Measurements from ENCODE around the gene ZEB2. TPM values are rescaled to one million over a fixed set of nuclear protein-coding genes. Genes with fewer than 3 reads are reported as not detected.
A peak's percentile ranks its signal among the peaks of the same experiment; 100 is the strongest.

ZEB2 gene
- total RNA-seq, 1 experiment from 2014 or later = 1.2 TPM

- peak overlapping the region; percentile 45 for H3K23ac ChIP-seq (ENCODE audit: insufficient read length, low read depth, low read length)
- H3K4me1 Mint-ChIP-seq = peaks cover 3 to 8% of the 10 kb centered on the region in 2 experiments; a peak in 3 of 4 replicates
- H3K27me3 Mint-ChIP-seq (ENCODE audit: low read depth) = peaks cover 2% of the 10 kb centered on the region
- DNase-seq = no peak
- no peak overlapping the region for H2AFZ ChIP-seq (ENCODE audit: low read length)
- H4K20me1 ChIP-seq (ENCODE audit: control insufficient read depth, insufficient read depth, insufficient read length) = no peaks in the 10 kb centered on the region
- no peak overlapping the region for H2BK120ac ChIP-seq (ENCODE audit: low read depth, low read length, poor library complexity, severe bottlenecking)
- H2BK20ac ChIP-seq (ENCODE audit: low read depth, low read length, poor library complexity, severe bottlenecking) = no peak overlapping the region
- no peaks in the 10 kb centered on the region for H3K36me3 Mint-ChIP-seq (ENCODE audit: insufficient read depth in 1 of 3, low read depth in 3 of 3)
- H4K5ac ChIP-seq (ENCODE audit: insufficient read length, low read depth, low read length) = no peak overlapping the region
- H3K4ac ChIP-seq (ENCODE audit: low read depth, low read length) = no peak overlapping the region
- no peak overlapping the region for H3K18ac ChIP-seq (ENCODE audit: insufficient read length, low read depth, low read length)
- no peak overlapping the region for H3K27ac ChIP-seq (ENCODE audit: insufficient read length, low read depth, low read length)
- no peak overlapping the region for H3K4me3 Mint-ChIP-seq
- H3K79me1 ChIP-seq (ENCODE audit: insufficient read depth, low read depth, low read length, poor library complexity, severe bottlenecking) = no peaks in the 10 kb centered on the region
- no peaks in the 10 kb centered on the region for H3K27me3 ChIP-seq (ENCODE audit: insufficient read depth, low read length)
- no peaks in the 10 kb centered on the region for H3K23me2 ChIP-seq (ENCODE audit: insufficient read length, low read depth, low read length, poor library complexity, severe bottlenecking)
- no peak overlapping the region for H3K14ac ChIP-seq (ENCODE audit: insufficient read depth, low read length)
- TF ChIP-seq CTCF (conservative IDR thresholded peaks at IDR 0.05) = no peak
- H3K4me1 ChIP-seq (ENCODE audit: insufficient read depth, low read length) = no peaks in the 10 kb centered on the region
- no peak overlapping the region for H2BK12ac ChIP-seq (ENCODE audit: insufficient read length, low read depth, low read length)
- no peaks in the 10 kb centered on the region for H3K9me3 Mint-ChIP-seq
- WGBS (ENCODE audit: extremely low coverage, insufficient read length, low lambda C conversion rate) = no CpG with 5 or more reads among the region's 2 CpGs
- H3K79me2 ChIP-seq (ENCODE audit: insufficient read depth, low read length) = no peaks in the 10 kb centered on the region
- no peak overlapping the region for H3K56ac ChIP-seq (ENCODE audit: insufficient read length, low read depth, low read length)
- no peak overlapping the region for H3T11ph ChIP-seq (ENCODE audit: low read length)
- H3K9me3 ChIP-seq (ENCODE audit: control insufficient read depth, low read depth, low read length) = no peaks in the 10 kb centered on the region
- H3K4me2 ChIP-seq (ENCODE audit: insufficient read depth, insufficient read length, low read length) = no peak overlapping the region
- H3K27ac Mint-ChIP-seq = no peak overlapping the region
- no peak overlapping the region for H3K9ac ChIP-seq (ENCODE audit: extremely low read depth, insufficient read length, low read length)
- H4K8ac ChIP-seq (replicated peaks; ENCODE audit: insufficient read length, low read depth, low read length) = no peak overlapping the region
- no peak overlapping the region for H2BK15ac ChIP-seq (ENCODE audit: low read depth, low read length)
- no peak overlapping the region for H2BK5ac ChIP-seq (ENCODE audit: insufficient read length, low read length)
- H4K91ac ChIP-seq (ENCODE audit: insufficient read length, low read depth, low read length) = no peak overlapping the region
- no peak overlapping the region for H2AK5ac ChIP-seq (ENCODE audit: insufficient read length, low read length)
Measured at GRCh38 chr2:144377914-144378313, 142.0 kb downstream of the ZEB2 start.

All from H9 (cell line).